PC-9 (cell line): ENCODE measurements around the gene MYO15B. TPM values are rescaled to one million over a fixed set of nuclear protein-coding genes. Genes with fewer than 3 reads are reported as not detected.

Source experiments
- BruUV-seq: library from RNA; stranded (reverse); fragments of 400-500 nt; replicated peaks from 2 replicates; lab custom pipeline; 2021; lab: Mats Ljungman, UMichigan
- CTCF ChIA-PET: fragments of 300-600 bp; sonication (Branson Sonifier 250); formaldehyde crosslinking; loops from one replicate; lab custom pipeline; 2022; ENCODE audit warnings: antibody characterized with exemption; lab: Charles Lee
- POLR2A ChIA-PET: fragments of 300-600 bp; sonication (Branson Sonifier 250); formaldehyde crosslinking; loops from one replicate; lab custom pipeline; 2022; ENCODE audit warnings: antibody characterized with exemption; ENCODE audit not compliant: unreplicated experiment; lab: Charles Lee
- DNase-seq, 2 experiments: peaks; one replicate each; pipeline versions ENCODE4 v3.0.0 to v3.0.0-alpha.2; 2015 to 2022; ENCODE audit warnings: mixed read lengths in 1 of 2
- H2AFZ ChIP-seq: fragments of 200-600 bp; sonication (generic); 2 replicates; pipeline ENCODE4 v1.8.1; 2017; ENCODE audit warnings: antibody characterized with exemption
- H3F3A ChIP-seq: fragments of 200-600 bp; sonication (generic); 2 replicates; pipeline ENCODE4 v1.8.1; 2017; ENCODE audit warnings: antibody characterized with exemption, mild to moderate bottlenecking, low read depth; ENCODE audit not compliant: insufficient read depth
- H3K27ac ChIP-seq: fragments of 200-600 bp; sonication (generic); 2 replicates; pipeline ENCODE4 v1.6.1; 2016; ENCODE audit warnings: mixed run types
- H3K27me3 ChIP-seq: fragments of 200-600 bp; sonication (generic); 2 replicates; pipeline ENCODE4 v1.6.1; 2016; ENCODE audit warnings: low read depth, mixed run types; ENCODE audit not compliant: insufficient read depth
- H3K36me3 ChIP-seq: fragments of 200-600 bp; sonication (generic); 2 replicates; pipeline ENCODE4 v1.6.1; 2016; ENCODE audit warnings: low read depth, mixed run types
- H3K4me1 ChIP-seq: fragments of 200-600 bp; sonication (generic); replicated peaks from 2 replicates; pipeline ENCODE4 v1.6.1; 2016; ENCODE audit warnings: mixed run types; ENCODE audit not compliant: insufficient read depth
- H3K4me2 ChIP-seq: fragments of 200-600 bp; sonication (generic); 2 replicates; pipeline ENCODE4 v1.6.1; 2017; ENCODE audit warnings: mixed run types
- H3K4me3 ChIP-seq: fragments of 200-600 bp; sonication (generic); 2 replicates; pipeline ENCODE4 v1.6.1; 2016; ENCODE audit warnings: mixed run types
- H3K79me2 ChIP-seq: fragments of 200-600 bp; sonication (generic); 2 replicates; pipeline ENCODE4 v1.6.1; 2017; ENCODE audit warnings: low read depth, mixed run types
- H3K9me2 ChIP-seq: fragments of 200-600 bp; sonication (generic); 2 replicates; pipeline ENCODE4 v1.8.1; 2017; ENCODE audit warnings: mild to moderate bottlenecking; ENCODE audit not compliant: insufficient read depth
- H3K9me3 ChIP-seq: fragments of 200-600 bp; sonication (generic); 2 replicates; pipeline ENCODE4 v1.8.1; 2016; ENCODE audit warnings: low read depth; ENCODE audit not compliant: insufficient read depth
- H4K20me1 ChIP-seq: fragments of 200-600 bp; sonication (generic); 2 replicates; pipeline ENCODE4 v1.8.1; 2017; ENCODE audit not compliant: insufficient read depth
- CTCF ChIP-seq: fragments of 200-600 bp; sonication (generic); conservative IDR thresholded peaks from 2 replicates; pipeline ENCODE4 v1.6.1; 2017; ENCODE audit warnings: mixed run types, antibody characterized with exemption, mild to moderate bottlenecking, moderate library complexity
- EZH2 ChIP-seq: fragments of 200-600 bp; sonication (generic); IDR thresholded peaks from 2 replicates; pipeline ENCODE4 v1.8.0; 2017; ENCODE audit warnings: antibody characterized with exemption, low read depth
- intact Hi-C: fragments of 100-400 bp; cut with micrococcal nuclease; formaldehyde crosslinking; loops from one replicate; pipeline ENCODE4 v1.10.0; 2022; ENCODE audit not compliant: unreplicated experiment
- total RNA-seq: library from RNA; stranded (reverse); gene quantifications from 2 replicates; pipeline ENCODE4 v1.2.3, GENCODE V29; 2021

The MYO15B gene
- total RNA-seq, 1 experiment from 2014 or later: 53.5 TPM

GRCh38 chr17:75652934-75653549 is 65.4 kb downstream of the MYO15B start:
- no TSS peak for BruUV-seq
- peak; percentile 72 for TF ChIP-seq CTCF
- TF ChIP-seq EZH2: no peak
- POLR2A ChIA-PET: interaction anchor here (0.6 kb wide), 1 partner anchor 14 kb away, joined by 3 read pairs; the partner anchor contains the start of genes RECQL5 and SAP30BP
- DNase-seq: peak in 1 of 2 experiments; percentile 37
- H3K27me3 ChIP-seq: no peaks in the 10 kb centered on the region
- H4K20me1 ChIP-seq: peaks cover 5% of the 10 kb centered on the region; the same call in 1 of the 2 replicates
- no peaks in the 10 kb centered on the region for H3K9me3 ChIP-seq
- H3K4me2 ChIP-seq: no peak overlapping the region
- H3F3A ChIP-seq: peaks cover 10% of the 10 kb centered on the region; the same call in 1 of the 2 replicates
- intact Hi-C loops: no loop called here
- no peaks in the 10 kb centered on the region for H3K4me1 ChIP-seq
- peaks cover 4% of the 10 kb centered on the region; the same call in 1 of the 2 replicates for H3K36me3 ChIP-seq
- no peaks in the 10 kb centered on the region for H3K79me2 ChIP-seq
- no peaks in the 10 kb centered on the region for H3K9me2 ChIP-seq
- no peak overlapping the region for H2AFZ ChIP-seq
- no peak overlapping the region for H3K27ac ChIP-seq
- CTCF ChIA-PET: interaction anchor here (1.4 to 3.9 kb wide), 3 partner anchors 15 to 52 kb away, joined by 4 to 35 read pairs (median 4); partner anchors contain the start of gene SMIM5
- H3K4me3 ChIP-seq: no peak overlapping the region

- Histone ChIP-seq H3K9me2 (no peaks in the 10 kb centered on the region), H3K79me2 (no peaks in the 10 kb centered on the region), H3K4me2 (no peak overlapping the region), H3K9me3 (no peaks in the 10 kb centered on the region), H3K27ac (no peak overlapping the region), H3F3A (peaks cover 10% of the 10 kb centered on the region), H4K20me1 (peaks cover 5% of the 10 kb centered on the region; the same call in 1 of the 2 replicates), H2AFZ (no peak overlapping the region), H3K36me3 (peaks cover 4% of the 10 kb centered on the region; the same call in 1 of the 2 replicates), H3K27me3 (no peaks in the 10 kb centered on the region), H3K4me1 (no peaks in the 10 kb centered on the region), H3K4me3 (no peak overlapping the region)
- ChIA-PET POLR2A (interaction anchor here (0.6 kb wide), 1 partner anchor 12 kb away, joined by 5 read pairs; no protein-coding TSS in a partner anchor), CTCF (interaction anchor here (0.6 to 3.9 kb wide), 9 partner anchors 9 to 299 kb away, joined by 3 to 35 read pairs (median 6); partner anchors contain the start of gene SMIM5)
- TF ChIP-seq CTCF: peak; percentile 34; the same call in 1 of the 2 replicates
- no peak for TF ChIP-seq EZH2
- intact Hi-C loops: loop anchor here (1.0 kb wide), 1 partner anchor 21 kb away; the partner anchor contains the start of gene SMIM5
- BruUV-seq: no TSS peak
- DNase-seq: no peak
Measured at GRCh38 chr17:75654176-75654575, 66.6 kb downstream of the MYO15B start.

GRCh38 chr17:75658237-75658636 is 70.6 kb downstream of the MYO15B start:
- ChIA-PET CTCF (interaction anchor here (1.5 kb wide), 1 partner anchor 25 kb away, joined by 9 read pairs; the partner anchor contains the start of gene SMIM5), POLR2A (interaction anchor here (0.6 to 0.9 kb wide), 3 partner anchors 13 to 122 kb away, joined by 3 to 7 read pairs (median 5); no protein-coding TSS in a partner anchor)
- Histone ChIP-seq H3K9me2 (no peaks in the 10 kb centered on the region), H3K79me2 (no peaks in the 10 kb centered on the region), H3K36me3 (peaks cover 4% of the 10 kb centered on the region; the same call in 1 of the 2 replicates), H3K4me1 (no peaks in the 10 kb centered on the region), H4K20me1 (peaks cover 5% of the 10 kb centered on the region; the same call in 1 of the 2 replicates), H3F3A (peaks cover 6% of the 10 kb centered on the region), H3K27me3 (no peaks in the 10 kb centered on the region), H3K27ac (no peak overlapping the region), H3K4me3 (no peak overlapping the region), H3K9me3 (no peaks in the 10 kb centered on the region), H3K4me2 (no peak overlapping the region), H2AFZ (no peak overlapping the region)
- intact Hi-C loops: no loop called here
- TF ChIP-seq CTCF (no peak), EZH2 (no peak)
- no TSS peak for BruUV-seq
- no peak for DNase-seq
